Measurements from ENCODE around the gene CFAP97.
A peak's percentile ranks its signal among the peaks of the same experiment; 100 is the strongest.
"Not testable (repeated sequence)": the region's sequence is repeated elsewhere in the genome, so short reads cannot be mapped to it uniquely, and the experiment has no call there.

CFAP97 gene

DNA sequence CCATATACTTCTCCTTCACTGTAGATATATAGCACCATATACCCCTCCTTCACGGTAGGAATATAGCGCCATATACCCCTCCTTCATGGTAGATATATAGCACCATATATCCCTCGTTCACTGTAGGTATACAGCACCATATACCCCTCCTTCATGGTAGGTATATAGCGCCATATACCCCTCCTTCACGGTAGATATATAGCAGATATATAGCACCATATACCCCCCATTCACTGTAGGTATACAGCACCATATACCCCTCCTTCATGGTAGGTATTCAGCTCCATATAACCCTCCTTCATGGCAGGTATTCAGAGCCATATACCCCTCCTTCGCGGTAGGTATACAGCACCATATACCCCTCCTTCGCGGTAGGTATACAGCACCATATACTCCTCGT is 18.1 kb upstream of the CFAP97 start:
- no peak for DNase-seq

DNA sequence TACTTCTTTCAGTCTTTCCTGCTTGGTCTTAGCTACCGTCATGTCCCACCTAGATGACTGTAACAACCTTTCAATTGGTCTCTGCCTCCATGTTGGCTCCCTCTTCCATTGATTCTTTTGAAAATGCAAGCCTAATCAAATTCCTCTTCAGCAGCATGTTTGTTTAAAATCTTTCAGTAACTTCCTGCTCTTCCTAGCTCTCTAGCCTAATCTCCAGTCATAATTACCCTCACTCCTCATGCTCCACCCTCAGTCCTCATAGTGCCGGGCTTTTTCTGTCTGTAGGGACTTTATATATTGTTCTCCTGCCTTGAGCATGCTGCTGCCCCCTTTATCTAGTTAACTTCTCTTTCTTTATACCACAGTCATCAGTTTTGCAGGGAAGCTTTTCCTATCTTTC is 17.7 kb upstream of the CFAP97 start:
- no peak for DNase-seq

DNA sequence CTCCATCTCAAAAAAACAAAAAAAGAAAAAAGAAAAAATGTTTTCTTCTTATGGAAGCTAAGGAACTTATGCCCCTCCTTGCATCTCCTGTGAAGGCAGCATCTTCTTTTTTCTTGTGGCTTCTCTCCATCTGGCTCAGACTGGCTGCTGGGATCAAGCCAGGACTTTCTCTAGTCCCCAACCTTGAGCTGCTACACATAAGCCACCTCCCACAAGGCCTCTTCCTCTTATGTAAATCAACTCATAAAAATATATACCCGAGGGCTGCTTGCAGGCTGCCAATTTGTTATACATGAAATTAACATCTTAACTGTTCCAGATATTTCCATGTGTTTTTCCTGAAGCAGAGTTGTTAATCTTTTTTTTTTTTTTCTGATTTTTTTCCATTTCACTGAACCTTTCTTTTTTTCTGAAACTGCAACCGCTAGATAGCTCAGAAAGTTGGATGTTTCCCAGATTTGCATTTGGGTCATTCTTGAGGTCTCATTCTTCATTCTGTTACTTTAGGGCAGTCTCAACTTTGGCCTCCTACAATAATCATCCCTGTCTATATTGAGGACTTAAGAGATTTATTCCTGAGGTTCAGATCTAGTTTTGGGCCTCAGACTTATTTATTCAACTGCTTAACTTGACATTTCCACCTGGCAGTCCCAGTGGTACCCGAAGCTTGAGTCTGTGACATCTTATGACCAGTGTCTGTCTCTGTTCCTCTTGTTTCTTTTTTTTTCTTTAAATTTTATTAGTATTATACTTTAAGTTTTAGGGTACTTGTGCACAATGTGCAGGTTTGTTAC is 15.9 kb upstream of the CFAP97 start:
- DNase-seq, result no peak

- no peak for DNase-seq
Measured at GRCh38 chr4:185218312-185218711, 14.5 kb upstream of the CFAP97 start.

DNA sequence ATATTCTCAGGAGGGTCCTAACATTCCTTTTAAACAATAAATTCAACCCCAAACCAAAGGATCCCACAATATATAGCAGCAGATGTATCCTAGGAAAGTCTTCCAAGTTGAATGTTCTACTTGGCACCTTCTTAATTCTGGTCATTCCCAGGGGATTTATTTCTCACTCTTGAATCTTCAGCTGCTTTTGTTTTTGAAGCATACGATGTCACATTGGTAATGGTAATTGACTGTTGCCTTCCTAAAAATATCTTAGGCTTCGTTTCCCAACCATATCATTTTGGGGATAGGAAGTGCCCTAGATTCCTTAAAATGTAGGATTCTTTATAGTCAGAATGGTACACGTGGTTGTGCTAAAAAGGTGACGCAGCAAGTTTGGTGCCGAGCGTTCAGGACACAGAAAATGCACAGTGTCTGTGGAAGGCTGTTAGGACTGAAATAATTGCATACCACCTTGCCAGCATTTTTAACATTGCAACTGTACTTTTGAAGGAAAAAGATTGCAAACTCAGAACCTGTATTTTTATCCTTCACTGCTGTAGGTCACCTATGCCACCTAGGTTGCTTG is 13.7 kb upstream of the CFAP97 start:
- DNase-seq, result no peak

DNA sequence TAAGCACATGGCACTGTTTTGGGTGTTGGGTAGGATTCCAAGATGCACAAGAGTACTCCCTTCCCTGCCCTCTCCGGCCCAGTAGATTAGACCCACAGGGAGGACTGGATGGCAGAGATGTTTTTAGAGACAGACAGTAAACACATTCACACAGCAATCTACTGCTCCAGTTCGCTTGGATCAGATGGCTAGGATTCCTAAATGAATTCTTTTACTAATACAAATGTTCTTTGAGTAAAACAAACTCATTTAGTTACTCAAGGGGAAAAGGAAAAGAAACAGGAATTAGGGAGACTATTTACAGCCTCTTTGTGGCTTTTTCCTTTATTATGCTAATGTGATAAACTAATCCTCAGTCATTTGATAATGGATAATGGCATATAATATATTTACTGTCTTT is 11.5 kb upstream of the CFAP97 start:
- DNase-seq, result no peak

- no peak for DNase-seq
Measured at GRCh38 chr4:185213877-185214276, 10.1 kb upstream of the CFAP97 start.

- DNase-seq, result no peak
Measured at GRCh38 chr4:185212581-185212980, 8.8 kb upstream of the CFAP97 start.

DNA sequence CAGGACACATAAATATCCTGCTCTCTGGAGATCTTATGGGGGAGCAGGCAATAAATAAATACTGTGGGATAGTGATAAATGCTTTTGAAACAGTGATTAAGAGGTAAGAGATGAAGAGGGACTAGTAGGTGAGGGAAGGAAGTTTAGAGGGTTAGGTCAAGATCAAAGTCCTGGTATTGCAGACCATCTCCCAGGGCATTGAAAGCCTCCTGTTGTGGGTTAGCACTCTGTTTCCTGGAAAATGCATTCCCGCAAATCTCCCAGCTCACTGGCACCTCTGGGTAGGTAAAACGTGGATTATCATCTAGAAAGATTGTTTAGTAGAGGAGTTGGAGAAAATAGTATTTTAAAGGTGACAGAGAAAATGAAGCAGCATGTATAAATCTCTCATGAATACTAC is 7.8 kb upstream of the CFAP97 start:
- no peak for DNase-seq

DNA sequence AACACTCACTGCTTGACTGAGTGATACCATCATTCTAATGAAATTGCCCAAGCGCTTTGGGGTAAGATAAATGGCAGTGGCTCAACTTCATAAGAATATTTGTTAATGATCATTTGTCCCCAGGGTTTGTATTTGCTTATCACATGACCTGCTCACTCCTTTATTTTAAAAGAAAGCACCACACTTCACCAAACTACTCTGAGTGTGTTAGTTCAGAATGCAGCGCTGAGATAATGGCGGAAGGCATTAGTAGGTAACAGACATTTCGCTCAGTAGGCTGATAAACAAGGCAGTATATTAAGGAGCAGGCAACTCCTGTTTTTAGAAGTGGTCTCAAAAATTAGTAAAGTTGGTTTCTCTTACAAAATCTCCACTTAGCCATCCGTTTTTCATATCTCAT is 7.2 kb upstream of the CFAP97 start:
- DNase-seq, result no peak

DNA sequence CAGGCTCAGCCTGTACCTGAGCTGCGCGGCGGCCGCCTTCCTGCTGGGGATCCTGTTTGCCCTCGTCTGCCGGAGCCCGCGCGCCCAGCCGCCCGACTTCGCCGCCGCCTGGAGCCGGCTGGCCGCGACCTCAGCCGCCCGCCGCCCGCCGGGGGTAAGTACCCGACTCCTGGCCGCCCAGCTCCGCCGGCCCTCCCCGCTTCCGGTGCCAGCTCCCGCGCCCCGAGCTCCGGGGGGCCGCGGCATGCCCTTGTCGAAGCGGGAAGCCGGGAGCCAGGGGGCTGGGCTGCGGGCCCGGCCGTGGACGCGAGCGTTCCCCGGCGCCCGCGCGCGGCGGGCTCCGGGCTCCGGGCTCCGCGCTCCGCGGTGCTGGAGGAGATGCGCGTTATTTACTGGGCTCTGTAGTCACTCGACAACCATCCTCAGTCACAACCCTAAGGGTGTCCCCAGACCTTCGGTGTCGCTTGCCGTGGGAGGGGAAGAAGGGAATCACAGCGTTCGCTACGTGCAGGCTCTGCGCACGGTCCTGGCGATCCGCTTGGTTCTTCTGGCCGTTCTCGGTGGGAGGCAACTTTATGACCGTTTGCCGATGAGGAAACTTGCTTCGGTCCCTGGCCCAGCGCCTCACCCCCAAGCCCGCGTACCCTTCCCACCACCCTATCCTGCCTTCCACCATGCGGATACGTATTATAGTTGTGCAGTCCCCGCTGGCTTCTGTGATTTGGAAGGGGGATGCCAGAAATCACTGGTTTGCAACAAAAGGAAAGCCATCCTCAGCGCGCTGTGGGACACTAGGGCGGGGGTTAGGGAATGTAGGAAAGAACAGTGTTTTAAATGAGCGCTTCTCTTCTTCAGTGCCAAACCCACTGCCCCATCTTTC is 6.5 kb upstream of the CFAP97 start:
- peak; percentile 78 for DNase-seq

DNA sequence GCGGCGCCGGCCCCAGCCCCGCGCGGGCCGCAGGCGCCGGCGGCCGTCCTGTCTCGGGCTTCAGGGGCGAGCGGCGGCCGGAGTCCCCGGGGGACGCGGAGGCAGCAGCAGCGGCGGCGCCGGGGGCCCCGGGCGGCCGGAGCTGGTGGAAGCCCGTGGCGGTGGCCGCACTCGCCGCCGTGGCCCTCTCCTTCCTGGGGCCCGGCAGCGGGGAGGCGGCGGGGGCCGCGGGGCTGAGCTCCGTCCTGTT is 6.0 kb upstream of the CFAP97 start:
- DNase-seq, result not testable (repeated sequence)

GRCh38 chr4:185209031-185209851 is 5.4 kb upstream of the CFAP97 start, which contains the start of gene SNX25:
Gene SNX25, plus strand, starts transcription at chr4:185209598. Its CDS starts 229 bp downstream, at chr4:185209827.
- DNase-seq, result peak; percentile 96

GRCh38 chr4:185207466-185207865 is 3.7 kb upstream of the CFAP97 start:
- no peak for DNase-seq

DNA sequence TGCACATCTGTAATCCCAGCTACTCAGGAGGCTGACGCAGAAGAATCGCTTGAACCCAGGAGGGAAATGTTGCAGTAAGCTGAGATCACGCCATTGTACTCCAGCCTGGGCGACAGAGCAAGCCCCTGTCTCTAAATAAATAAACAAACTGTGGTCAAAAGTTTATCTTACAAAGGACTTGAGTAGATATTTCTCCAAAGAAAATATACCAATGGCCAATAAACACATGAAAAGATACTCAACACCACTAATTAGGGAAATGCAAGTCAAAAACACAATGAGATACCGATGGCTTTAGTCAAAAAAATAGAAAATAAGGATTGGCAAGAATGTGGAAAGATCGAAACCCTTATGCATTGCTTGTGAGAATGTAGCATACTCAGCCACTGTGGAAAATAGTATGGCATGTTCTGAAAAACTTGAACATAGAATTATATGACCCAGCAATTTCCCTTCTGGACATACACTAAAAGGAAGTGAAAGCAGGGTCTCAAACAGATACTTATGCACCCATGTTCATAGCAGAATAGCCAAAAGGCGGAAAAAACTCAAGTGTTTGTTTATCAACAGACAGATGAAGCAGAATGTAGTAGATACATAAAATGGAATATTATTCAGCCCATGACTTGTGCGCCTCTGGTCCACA is 2.0 kb upstream of the CFAP97 start:
- no peak for DNase-seq

DNA sequence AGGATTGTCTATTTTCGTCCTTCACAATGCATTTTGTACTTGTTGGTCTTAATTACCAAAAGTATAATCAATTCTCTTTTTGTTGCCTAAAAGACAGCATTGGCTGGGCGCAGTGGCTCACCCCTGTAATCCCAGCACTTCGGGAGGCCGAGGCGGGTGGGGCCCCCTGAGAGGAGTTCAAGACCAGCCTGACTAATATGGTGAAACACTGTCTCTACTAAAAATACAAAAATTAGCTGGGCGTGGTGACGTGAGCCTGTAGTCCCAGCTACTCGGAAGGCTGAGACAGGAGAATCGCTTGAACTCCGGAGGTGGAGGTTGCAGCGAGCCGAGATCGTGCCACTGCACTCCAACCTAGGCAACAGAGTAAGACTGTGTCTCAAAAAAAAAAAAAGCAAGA is 1.3 kb upstream of the CFAP97 start:
- not testable (repeated sequence) for DNase-seq

DNA sequence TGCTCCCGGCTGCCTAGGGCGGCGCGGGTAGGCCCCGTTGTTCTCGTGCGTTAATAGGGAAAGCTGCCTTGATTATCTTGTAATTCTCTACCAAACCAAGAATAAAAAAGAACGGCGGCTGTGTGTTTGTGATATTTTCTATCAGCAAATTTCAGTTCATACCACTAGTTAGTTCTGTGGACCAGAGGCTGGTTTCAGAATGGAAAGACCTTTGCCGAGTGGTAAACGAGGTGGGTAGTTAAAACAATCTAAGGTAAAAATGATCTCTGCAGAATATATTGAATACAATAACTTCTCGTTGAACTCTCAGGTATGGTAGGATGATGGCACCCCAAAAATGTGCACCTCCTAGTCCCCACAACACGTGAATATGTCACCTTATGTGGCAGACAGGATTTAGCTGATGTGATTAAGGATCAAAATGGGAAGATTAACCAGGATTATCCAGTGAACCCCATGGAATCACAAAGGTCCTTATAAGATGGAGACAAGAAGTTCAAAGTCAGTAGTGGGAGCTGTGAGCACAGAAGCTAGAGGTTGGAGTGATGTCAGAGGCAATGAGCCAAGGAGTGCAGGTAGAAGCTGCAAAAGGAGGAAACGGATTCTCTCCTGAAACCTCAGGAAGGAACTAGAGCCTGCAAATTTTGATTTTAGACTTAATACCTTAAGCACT is 574 bp upstream of the CFAP97 start:
- no peak for DNase-seq

- DNase-seq, result peak; percentile 66
Measured at GRCh38 chr4:185202984-185203485, 765 bp downstream of the CFAP97 start.

DNA sequence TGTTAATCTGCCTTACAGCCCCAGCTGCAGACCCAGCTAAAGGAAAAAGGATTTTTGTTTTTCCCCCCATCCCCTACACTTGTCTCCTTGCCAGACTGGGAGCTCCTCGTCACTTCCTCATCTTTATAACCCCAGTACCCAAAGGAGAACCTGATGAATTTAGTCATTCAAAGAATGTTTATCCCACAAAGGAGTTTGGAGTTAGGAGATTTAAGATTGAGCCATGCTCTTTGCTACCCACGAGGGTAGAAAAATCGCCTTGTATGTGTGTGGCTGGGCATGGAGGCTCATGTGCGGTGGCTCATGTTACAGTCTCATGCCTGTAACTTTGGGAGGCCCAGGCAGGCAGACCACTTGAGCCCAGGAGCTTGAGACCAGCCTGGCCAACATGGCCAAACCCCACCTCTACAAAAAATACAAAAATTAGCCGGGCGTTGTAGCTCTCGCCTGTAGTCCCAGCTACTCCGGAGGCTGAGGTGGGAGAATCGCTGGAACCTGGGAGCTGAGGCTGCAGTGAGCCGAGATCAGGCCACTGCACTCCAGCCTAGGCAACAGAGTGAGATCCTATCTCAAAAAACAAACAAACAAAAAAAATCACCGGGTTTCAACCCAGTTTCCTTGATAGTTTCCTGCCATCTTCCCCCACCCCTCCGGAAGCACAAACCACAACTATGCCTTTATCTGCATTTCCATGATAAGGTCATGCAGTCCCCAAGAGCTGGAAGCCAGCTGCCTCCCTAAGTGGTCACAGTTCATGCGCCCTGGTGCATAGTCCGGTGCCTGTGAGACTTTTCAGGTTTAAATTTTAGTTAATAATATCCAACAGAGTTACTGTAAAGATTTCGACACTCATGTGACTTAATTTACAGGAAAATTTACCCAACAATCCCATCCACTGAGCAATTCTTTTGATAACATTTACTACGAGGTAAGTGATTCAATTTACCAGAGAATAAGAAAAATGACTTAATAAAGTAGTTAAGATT is 1.5 kb downstream of the CFAP97 start:
- DNase-seq, result peak; percentile 81

GRCh38 chr4:185198189-185198588 is 5.6 kb downstream of the CFAP97 start:
- not testable (repeated sequence) for DNase-seq
